NOMO-1 treated with DMSO at 0.1 percent for 48 hours (cell line): ENCODE measurements around the gene MOGAT3.

Experiments used
- DNase-seq: peaks from one replicate; lab custom pipeline; 2025; ENCODE audit not compliant: unreplicated experiment; lab: John Stamatoyannopoulos, UW

MOGAT3 gene

GRCh38 chr7:101162551-101163278 is 38.1 kb downstream of the MOGAT3 start:
- DNase-seq, result no peak

GRCh38 chr7:101161692-101162471 is 39.0 kb downstream of the MOGAT3 start:
- no peak for DNase-seq

- DNase-seq, result no peak
These were observed 39.9 kb downstream of the MOGAT3 start for GRCh38 chr7:101160910-101161309.

GRCh38 chr7:101159696-101160674 is 40.9 kb downstream of the MOGAT3 start:
- no peak for DNase-seq

GRCh38 chr7:101156866-101157589 is 43.8 kb downstream of the MOGAT3 start:
- no peak for DNase-seq

- no peak for DNase-seq
These were observed 44.6 kb downstream of the MOGAT3 start for GRCh38 chr7:101156277-101156676.

- DNase-seq, result no peak
These were observed 45.5 kb downstream of the MOGAT3 start for GRCh38 chr7:101155303-101155702.

- DNase-seq, result no peak
These were observed 46.1 kb downstream of the MOGAT3 start for GRCh38 chr7:101154693-101155102.

- DNase-seq, result peak; percentile 92
These were observed 46.7 kb downstream of the MOGAT3 start, which contains the start of gene AP1S1 for GRCh38 chr7:101153969-101154692. Gene AP1S1, plus strand, starts transcription at chr7:101154476. Its CDS starts 39 bp downstream, at chr7:101154515.

GRCh38 chr7:101151908-101152651 is 48.8 kb downstream of the MOGAT3 start:
- no peak for DNase-seq
